ENCODE results near the gene DENND2A. TPM values are rescaled to one million over a fixed set of nuclear protein-coding genes. Genes with fewer than 3 reads are reported as not detected.
"Not testable (repeated sequence)": the region's sequence is repeated elsewhere in the genome, so short reads cannot be mapped to it uniquely, and the experiment has no call there.

DENND2A gene
- total RNA-seq, 1 donor from 2014 or later, result 14.4 TPM

- peak; percentile 68 for ATAC-seq
- DNase-seq, result no peak
- intact Hi-C loops (cut with micrococcal nuclease), result loop anchor here (5.0 kb wide), 1 partner anchor 136 kb away; no protein-coding TSS in a partner anchor
Measured at GRCh38 chr7:140653319-140654108, 12.9 kb upstream of the DENND2A start.

- intact Hi-C loops (cut with micrococcal nuclease), result loop anchor here (5.0 kb wide), 1 partner anchor 133 kb away; no protein-coding TSS in a partner anchor
- DNase-seq (no peak), ATAC-seq (no peak)
Measured at GRCh38 chr7:140650367-140650766, 9.8 kb upstream of the DENND2A start.

- DNase-seq, result peak; percentile 45
- intact Hi-C loops (cut with micrococcal nuclease), result loop anchor here (5.0 kb wide), 1 partner anchor 132 kb away; no protein-coding TSS in a partner anchor
- ATAC-seq, result peak; percentile 72
Measured at GRCh38 chr7:140649556-140650205, 9.1 kb upstream of the DENND2A start.

GRCh38 chr7:140646931-140647647, 6.5 kb upstream of the DENND2A start:
- peak; percentile 67 for ATAC-seq
- intact Hi-C loops (cut with micrococcal nuclease), result no loop called here
- no peak for DNase-seq

- intact Hi-C loops (cut with micrococcal nuclease), result no loop called here
- no peak for DNase-seq
- ATAC-seq, result no peak
Measured at GRCh38 chr7:140645166-140645900, 4.7 kb upstream of the DENND2A start.

GRCh38 chr7:140644761-140645160, 4.1 kb upstream of the DENND2A start:
- ATAC-seq; intact Hi-C loops (cut with micrococcal nuclease); DNase-seq: not testable (repeated sequence)

GRCh38 chr7:140643416-140643815, 2.8 kb upstream of the DENND2A start:
- no peak for DNase-seq
- intact Hi-C loops (cut with micrococcal nuclease), result no loop called here
- ATAC-seq, result no peak

- intact Hi-C loops (cut with micrococcal nuclease), result no loop called here
- ATAC-seq, result no peak
- DNase-seq, result no peak
Measured at GRCh38 chr7:140641524-140642195, 1.0 kb upstream of the DENND2A start.

- intact Hi-C loops (cut with micrococcal nuclease), result no loop called here
- DNase-seq (peak; percentile 65), ATAC-seq (peak; percentile 44)
Measured at GRCh38 chr7:140640060-140640637, 464 bp downstream of the DENND2A start.

- ATAC-seq (peak; percentile 56), DNase-seq (peak; percentile 60)
- intact Hi-C loops (cut with micrococcal nuclease), result no loop called here
Measured at GRCh38 chr7:140639366-140640053, 1.1 kb downstream of the DENND2A start.

GRCh38 chr7:140638173-140638791, 2.3 kb downstream of the DENND2A start:
- ATAC-seq (peak; percentile 30), DNase-seq (no peak)
- intact Hi-C loops (cut with micrococcal nuclease), result no loop called here

GRCh38 chr7:140637400-140637799, 3.2 kb downstream of the DENND2A start:
- intact Hi-C loops (cut with micrococcal nuclease), result no loop called here
- ATAC-seq (no peak), DNase-seq (no peak)

- DNase-seq (no peak), ATAC-seq (no peak)
- intact Hi-C loops (cut with micrococcal nuclease), result no loop called here
Measured at GRCh38 chr7:140635816-140636215, 4.8 kb downstream of the DENND2A start.

GRCh38 chr7:140635345-140635744, 5.3 kb downstream of the DENND2A start:
- intact Hi-C loops (cut with micrococcal nuclease), result no loop called here
- DNase-seq, result no peak
- ATAC-seq, result no peak

- ATAC-seq (peak; percentile 52), DNase-seq (no peak)
- intact Hi-C loops (cut with micrococcal nuclease), result no loop called here
Measured at GRCh38 chr7:140631602-140632001, 9.0 kb downstream of the DENND2A start.

- DNase-seq, result no peak
- intact Hi-C loops (cut with micrococcal nuclease), result no loop called here
Measured at GRCh38 chr7:140631021-140631420, 9.6 kb downstream of the DENND2A start.

More at GRCh38 chr7:140631021-140631420, 9.6 kb downstream of the DENND2A start:
- ATAC-seq, result peak; percentile 58
